ENCODE results near the gene CEP164.

DNA sequence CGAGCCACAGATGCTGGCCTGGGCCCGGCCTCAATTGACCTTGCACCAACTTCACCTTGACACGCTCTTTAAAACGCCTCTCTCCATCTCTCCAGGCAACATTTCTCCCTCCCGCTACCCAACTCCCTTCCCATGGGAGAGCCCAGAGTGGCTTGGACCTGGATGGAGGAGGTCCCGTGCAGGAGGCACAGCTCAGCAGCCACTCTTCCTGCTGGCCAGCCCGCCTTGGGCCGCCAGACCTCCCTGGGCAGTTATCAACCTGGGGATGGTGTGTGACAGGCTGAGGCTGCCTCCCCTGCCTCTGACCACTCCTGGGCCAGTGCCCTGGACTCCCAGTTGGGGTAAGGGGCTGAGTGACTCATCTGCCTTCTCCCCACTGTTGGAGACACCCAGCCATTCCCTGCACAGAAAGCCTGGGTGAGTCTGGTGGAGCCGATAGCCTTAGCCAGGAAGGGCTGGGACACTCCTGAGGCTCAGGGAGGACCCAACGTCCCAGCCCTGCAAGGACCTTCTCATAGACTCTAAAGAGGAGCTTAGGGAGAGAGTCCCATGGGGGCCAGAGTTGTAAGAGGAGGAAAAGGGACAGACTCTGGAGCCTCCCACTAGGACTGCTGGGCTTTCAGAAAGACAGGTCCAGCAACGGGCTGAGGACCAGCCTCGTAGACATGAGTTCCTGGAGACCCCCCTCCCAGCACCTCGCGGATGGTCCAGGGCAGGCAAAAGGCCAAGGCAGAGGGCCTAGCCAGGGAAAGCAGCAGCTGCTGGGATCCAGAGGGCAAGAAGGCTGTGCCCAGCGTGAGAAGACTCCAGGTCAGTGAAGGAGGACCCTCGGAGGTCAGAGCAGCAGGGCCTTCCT lies 131.7 kb downstream of the CEP164 start:
- TF ChIP-seq TAF1 (IDR thresholded peaks at IDR 0.05; ENCODE audit: borderline replicate concordance, insufficient read depth, low read length) = no peak
- TF ChIP-seq POLR2AphosphoS5 (IDR thresholded peaks at IDR 0.05; ENCODE audit: low read depth, low read length) = no peak
- TF ChIP-seq, protein P1, sequence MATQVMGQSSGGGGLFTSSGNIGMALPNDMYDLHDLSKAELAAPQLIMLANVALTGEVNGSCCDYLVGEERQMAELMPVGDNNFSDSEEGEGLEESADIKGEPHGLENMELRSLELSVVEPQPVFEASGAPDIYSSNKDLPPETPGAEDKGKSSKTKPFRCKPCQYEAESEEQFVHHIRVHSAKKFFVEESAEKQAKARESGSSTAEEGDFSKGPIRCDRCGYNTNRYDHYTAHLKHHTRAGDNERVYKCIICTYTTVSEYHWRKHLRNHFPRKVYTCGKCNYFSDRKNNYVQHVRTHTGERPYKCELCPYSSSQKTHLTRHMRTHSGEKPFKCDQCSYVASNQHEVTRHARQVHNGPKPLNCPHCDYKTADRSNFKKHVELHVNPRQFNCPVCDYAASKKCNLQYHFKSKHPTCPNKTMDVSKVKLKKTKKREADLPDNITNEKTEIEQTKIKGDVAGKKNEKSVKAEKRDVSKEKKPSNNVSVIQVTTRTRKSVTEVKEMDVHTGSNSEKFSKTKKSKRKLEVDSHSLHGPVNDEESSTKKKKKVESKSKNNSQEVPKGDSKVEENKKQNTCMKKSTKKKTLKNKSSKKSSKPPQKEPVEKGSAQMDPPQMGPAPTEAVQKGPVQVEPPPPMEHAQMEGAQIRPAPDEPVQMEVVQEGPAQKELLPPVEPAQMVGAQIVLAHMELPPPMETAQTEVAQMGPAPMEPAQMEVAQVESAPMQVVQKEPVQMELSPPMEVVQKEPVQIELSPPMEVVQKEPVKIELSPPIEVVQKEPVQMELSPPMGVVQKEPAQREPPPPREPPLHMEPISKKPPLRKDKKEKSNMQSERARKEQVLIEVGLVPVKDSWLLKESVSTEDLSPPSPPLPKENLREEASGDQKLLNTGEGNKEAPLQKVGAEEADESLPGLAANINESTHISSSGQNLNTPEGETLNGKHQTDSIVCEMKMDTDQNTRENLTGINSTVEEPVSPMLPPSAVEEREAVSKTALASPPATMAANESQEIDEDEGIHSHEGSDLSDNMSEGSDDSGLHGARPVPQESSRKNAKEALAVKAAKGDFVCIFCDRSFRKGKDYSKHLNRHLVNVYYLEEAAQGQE (IDR thresholded peaks at IDR 0.05; ENCODE audit: insufficient read depth in 1 of 2, low read depth in 2 of 2, low read length in 2 of 2) = no peak
- TF ChIP-seq SIN3A (IDR thresholded peaks at IDR 0.05; ENCODE audit: borderline replicate concordance, insufficient read depth, low read length) = no peak
